Mammary epithelial cell (primary cell): ENCODE measurements around the gene AMBP.

ENCODE experiments used
- EZH2 ChIP-seq: IDR thresholded peaks from 2 replicates; pipeline ENCODE4 v1.6.1; 2012; ENCODE audit warnings: low read length, inconsistent platforms, borderline replicate concordance
- TF ChIP-seq, protein P1 (sequence below), 2 donors: IDR thresholded peaks in 1 of 2; conservative IDR thresholded peaks in 1 of 2; 2 replicates each; pipeline ENCODE4 v1.5.1; 2011 to 2012; ENCODE audit warnings: inconsistent platforms in 2 of 2, low read length in 2 of 2, mild to moderate bottlenecking in 2 of 2, control low read depth in 1 of 2, low read depth in 1 of 2; ENCODE audit not compliant: insufficient read depth in 1 of 2; ENCODE audit errors: extremely low read depth in 1 of 2

DNA sequence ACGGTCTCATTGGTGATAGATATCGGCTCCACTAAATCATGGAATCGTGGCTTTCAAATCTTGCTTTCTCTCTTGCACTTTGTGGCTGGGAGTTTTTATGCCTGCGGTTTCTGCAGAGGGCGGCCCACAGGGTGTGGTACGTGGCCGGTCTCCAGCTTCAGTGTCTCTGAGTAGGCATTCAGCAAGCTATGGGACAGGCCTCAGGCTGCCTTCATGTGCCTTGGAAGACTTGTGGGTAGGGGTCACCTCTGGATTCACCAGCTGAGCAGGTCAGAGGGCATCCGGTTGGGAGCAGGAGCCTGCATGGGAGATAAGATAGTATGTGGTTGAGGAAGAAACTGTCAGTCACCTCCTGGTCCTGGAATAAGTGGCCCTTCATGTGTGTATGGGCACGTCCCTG lies 47.7 kb downstream of the AMBP start:
- TF ChIP-seq, protein P1, sequence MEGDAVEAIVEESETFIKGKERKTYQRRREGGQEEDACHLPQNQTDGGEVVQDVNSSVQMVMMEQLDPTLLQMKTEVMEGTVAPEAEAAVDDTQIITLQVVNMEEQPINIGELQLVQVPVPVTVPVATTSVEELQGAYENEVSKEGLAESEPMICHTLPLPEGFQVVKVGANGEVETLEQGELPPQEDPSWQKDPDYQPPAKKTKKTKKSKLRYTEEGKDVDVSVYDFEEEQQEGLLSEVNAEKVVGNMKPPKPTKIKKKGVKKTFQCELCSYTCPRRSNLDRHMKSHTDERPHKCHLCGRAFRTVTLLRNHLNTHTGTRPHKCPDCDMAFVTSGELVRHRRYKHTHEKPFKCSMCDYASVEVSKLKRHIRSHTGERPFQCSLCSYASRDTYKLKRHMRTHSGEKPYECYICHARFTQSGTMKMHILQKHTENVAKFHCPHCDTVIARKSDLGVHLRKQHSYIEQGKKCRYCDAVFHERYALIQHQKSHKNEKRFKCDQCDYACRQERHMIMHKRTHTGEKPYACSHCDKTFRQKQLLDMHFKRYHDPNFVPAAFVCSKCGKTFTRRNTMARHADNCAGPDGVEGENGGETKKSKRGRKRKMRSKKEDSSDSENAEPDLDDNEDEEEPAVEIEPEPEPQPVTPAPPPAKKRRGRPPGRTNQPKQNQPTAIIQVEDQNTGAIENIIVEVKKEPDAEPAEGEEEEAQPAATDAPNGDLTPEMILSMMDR (conservative IDR thresholded peaks at IDR 0.05 in 1 of 2, IDR thresholded peaks at IDR 0.05 in 1 of 2; ENCODE audit: extremely low read depth in 1 of 2, insufficient read depth in 1 of 2, low read depth in 1 of 2, low read length in 2 of 2): no peak
- TF ChIP-seq EZH2: no peak
